A673 (cell line): ENCODE results near the gene ASXL1.

ENCODE experiments used
- CTCF ChIP-seq: fragments of 300-800, 200-600 bp; sonication (generic); conservative IDR thresholded peaks from 2 replicates; pipeline ENCODE4 v1.5.1; 2017; ENCODE audit warnings: low read depth, mild to moderate bottlenecking, antibody characterized with exemption, low read length, moderate library complexity, mixed read lengths
- EZH2 ChIP-seq: fragments of 200-600 bp; sonication (generic); IDR thresholded peaks from 2 replicates; pipeline ENCODE4 v1.6.1; 2017; ENCODE audit warnings: borderline replicate concordance, low read depth, mild to moderate bottlenecking, mixed read lengths, antibody characterized with exemption, low read length; ENCODE audit not compliant: poor library complexity, severe bottlenecking

- TF ChIP-seq CTCF (no peak), EZH2 (no peak)
Observed at GRCh38 chr20:32488066-32488838, 130.1 kb downstream of the ASXL1 start.
